HG03457 (cell line): ENCODE data around the gene CATSPERZ.
A peak's percentile ranks its signal among the peaks of the same experiment; 100 is the strongest.
"Not testable (repeated sequence)": the region's sequence is repeated elsewhere in the genome, so short reads cannot be mapped to it uniquely, and the experiment has no call there.

Experiments used
- ATAC-seq: cut with Tn5 transposase; IDR thresholded peaks from one replicate; pipeline ENCODE4 v1.9.1; 2021; ENCODE audit warnings: moderate number of reproducible peaks; ENCODE audit not compliant: unreplicated experiment

CATSPERZ gene

DNA sequence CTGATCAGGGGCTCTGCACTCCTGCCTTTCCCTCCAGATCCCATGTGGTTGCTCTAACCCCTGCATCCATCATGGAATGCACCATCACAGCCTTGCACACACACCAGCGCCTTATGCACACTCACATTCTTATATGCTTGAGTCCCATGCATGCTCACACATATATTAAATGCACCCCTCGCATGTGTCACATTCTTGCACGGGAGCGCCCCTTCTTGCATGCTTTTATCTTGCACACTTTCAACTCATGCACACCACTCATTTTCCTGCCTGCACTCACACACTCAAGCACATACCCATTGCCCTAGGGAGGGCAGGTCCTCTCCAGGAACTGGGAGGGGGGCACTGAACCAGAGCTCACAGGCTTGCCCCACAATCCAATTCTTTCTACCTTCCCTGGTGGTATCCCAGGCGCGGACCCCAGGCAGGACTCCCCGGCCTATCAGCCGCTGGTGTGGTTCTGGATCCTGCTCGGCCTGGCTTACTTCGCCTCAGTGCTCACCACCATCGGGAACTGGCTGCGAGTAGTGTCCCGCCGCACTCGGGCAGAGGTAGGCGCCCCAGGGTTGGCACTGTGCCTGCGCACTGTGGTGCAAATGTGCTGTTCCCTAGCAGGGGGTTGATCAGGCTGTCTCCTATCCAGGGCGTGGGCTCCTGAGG lies 2.3 kb upstream of the CATSPERZ start:
- no peak for ATAC-seq

DNA sequence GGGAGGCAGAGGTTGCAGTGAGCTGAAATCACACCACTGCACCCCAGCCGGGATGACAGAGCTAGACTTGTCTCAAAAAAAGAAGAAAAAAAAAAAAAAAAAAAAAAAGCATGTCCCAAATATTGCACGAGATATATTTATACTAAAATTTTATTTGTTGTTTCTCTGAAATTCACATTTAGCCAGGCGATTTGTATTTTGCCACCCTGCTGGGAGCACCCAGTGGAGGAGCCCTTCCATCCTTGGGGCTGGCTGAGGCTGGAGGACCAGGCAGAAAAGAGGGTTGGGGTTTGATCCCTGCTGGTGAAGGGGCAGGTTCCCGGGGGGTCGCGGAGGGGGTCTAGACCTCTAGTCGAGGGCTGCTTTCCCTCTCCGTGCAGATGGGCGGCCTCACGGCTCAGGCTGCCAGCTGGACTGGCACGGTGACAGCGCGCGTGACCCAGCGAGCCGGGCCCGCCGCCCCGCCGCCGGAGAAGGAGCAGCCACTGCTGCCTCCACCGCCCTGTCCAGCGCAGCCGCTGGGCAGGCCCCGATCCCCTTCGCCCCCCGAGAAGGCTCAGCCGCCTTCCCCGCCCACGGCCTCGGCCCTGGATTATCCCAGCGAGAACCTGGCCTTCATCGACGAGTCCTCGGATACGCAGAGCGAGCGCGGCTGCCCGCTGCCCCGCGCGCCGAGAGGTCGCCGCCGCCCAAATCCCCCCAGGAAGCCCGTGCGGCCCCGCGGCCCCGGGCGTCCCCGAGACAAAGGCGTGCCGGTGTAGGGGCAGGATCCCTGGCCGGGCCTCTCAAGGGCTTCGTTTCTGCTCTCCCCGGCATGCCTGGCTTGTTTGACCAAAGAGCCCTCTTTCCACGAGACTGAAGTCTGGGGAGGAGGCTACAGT lies 952 bp upstream of the CATSPERZ start:
- no peak for ATAC-seq

DNA sequence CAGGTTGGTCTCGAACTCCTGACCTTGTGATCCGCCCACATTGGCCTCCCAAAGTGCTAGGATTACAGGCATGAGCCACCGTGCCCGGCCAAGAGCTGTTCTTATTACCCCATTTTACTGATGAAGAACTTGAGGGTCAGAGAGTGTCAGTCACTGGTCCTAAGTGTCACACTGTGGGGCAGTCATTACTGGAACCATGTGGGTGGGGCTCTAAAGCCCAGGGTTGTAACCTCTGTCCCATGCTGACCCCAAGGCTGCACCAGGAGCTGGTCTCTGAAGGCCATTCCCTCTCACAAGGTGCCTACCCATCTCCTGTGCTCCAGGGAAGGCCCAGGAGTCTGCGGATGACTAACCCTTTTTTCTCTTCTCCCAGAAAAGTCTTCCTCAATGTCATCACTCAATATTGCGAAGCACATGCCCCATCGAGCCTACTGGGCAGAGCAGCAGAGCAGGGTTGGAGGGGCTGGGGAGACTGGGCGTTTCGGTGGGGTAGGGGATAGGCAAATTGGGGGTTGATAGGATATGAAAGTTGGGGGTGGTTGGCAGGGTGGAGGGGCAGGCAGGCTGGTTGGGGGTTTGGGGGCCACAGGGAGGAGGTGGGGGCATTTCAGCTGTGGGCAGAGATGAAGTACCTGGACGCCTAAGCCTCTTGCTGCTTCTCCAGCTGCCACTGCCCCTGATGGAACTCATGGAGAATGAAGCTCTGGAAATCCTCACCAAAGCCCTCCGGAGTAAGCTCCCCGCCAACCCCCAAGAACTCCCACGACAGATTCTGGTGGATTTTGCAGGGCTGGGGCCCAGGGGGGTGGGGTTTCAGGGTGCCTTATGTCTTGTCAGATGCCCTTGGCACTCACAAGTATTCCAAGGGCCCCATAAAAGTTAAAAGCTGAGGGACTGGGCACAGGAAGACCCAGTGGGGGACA lies 3.2 kb downstream of the CATSPERZ start:
- ATAC-seq = no peak

DNA sequence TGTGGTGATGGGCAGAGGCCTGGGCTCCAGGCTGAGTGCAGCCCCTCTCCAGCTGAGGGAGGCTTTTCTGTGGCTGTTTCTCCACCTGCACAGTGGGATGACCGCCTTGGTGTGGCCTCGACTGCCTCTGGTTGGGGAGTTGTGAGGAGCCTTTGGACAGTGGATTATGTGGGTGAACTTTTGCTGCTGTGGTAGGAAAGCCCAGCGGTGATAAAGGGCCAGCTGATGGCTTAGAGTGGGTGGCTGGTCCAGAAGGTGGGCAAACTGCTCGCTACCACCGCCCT lies 3.8 kb downstream of the CATSPERZ start:
- no peak for ATAC-seq

DNA sequence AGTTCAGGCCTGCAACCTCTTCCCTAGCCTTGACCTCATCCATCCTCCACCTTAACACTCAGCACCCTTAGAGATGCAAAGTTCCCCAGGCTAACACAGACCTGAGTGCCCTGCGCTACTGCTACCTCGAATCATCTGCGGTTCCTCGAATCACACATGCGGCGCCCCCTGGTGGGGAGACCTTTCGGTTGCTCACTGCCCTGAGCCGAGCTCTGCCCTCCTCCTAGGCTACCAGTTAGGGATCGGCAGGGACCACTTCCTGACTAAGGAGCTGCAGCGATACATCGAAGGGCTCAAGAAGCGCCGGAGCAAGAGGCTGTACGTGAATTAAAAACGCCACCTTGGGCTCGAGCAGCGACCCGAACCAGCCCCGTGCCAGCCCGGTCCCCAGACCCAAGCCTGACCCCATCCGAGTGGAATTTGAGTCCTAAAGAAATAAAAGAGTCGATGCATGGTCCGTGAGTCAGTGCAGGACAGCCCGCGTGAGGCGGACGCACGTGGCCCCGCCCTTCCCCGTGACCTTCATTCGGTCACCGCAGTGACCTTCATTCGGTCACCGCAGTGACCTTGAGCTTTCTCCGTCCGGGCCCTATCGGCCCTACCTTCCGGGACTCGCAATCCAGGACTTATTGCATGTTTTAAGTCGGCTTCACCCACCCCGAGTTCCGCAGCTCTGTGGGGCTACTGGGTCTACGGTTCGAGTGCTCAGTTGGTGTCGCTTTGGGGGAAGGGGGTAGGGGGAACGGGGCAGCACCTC lies 4.3 kb downstream of the CATSPERZ start:
- ATAC-seq = peak; percentile 25

DNA sequence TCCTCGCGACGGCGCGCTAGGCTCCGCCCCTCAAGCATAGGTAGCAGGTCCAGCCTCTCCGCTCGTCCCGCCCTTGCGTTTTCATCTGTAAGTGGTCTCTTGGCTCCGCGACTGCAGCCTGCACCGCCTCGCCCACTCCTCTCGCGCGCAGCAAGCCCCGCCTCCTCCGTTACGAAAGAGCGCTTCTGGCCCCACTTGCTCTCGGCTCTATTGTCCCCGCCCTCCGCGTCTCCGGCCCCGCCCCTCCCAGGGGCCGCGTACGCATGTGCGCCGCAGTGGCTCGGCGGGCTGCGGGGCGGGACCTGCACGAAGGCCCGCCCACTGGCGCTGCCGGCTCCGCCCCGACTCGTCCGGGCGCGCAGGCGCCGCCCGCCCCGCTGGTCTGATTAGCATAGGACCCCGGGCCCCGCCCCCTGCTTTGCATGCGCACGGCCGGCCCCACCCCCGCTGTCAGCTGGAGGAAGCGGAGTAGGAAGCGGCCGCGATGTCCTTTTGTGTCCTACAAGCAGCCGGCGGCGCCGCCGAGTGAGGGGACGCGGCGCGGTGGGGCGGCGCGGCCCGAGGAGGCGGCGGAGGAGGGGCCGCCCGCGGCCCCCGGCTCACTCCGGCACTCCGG lies 5.0 kb downstream of the CATSPERZ start, which contains the start of gene ESRRA:
ESRRA (plus strand) TSS at position 450 of the 616 bp plus-strand sequence. CDS start 1,656 bp downstream, outside the sequence.
- peak; percentile 52 for ATAC-seq

DNA sequence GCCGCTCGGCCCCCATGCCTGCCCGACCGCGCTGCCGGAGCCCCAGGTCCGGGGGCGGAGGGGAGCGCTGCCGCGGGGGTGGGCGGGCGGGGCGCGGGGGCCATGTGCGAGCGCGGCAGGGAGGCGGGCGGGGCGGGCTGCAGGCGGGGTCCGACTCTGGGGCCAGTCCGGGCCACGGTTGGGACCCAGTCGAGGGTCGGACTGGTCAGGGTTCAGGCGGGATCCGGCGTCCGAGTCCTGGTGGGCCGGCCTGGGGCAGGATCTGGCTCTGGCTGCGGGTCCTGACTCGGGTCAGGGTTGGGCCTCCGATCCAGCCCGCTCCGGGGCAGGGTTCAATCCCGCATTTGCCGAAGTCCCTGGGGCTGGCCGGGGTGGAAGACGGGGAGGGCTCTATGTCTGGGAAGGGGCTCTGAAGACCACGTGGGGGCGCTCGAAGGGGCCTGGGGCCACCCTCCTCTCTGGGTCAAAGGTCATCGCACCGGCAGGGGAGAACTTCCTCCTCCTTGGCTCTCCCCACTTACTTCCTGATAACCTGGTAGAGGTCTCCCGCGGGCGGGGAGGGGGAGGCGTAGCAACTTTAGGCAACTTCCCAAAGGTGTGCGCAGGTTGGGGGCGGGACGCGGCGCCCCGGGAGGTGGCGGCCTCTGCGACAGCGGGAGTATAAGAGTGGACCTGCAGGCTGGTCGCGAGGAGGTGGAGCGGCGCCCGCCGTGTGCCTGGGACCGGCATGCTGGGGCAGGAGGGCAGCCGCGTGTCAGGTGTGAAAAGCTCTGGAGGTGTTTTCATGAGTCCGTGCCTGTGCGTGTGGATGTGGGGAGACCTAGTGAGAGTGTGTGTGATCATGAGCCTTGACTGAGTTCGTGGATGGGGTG lies 5.8 kb downstream of the CATSPERZ start:
- no peak for ATAC-seq

DNA sequence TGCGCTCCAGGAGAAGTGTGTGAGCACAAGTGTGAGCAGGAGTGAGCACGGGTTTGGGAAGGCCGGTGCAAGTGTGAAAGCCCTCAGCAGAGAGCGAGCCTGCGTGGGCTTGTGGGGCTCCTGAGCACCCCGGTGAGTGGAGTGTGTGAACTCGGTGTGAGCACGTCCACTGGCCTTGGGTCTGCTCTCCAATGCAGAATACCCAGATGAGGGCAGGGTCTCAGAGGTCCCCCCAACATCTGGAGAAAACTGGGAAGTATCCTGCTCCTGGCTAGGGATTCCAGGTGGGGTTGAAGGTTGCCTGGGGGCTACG lies 6.4 kb downstream of the CATSPERZ start:
- ATAC-seq = no peak

DNA sequence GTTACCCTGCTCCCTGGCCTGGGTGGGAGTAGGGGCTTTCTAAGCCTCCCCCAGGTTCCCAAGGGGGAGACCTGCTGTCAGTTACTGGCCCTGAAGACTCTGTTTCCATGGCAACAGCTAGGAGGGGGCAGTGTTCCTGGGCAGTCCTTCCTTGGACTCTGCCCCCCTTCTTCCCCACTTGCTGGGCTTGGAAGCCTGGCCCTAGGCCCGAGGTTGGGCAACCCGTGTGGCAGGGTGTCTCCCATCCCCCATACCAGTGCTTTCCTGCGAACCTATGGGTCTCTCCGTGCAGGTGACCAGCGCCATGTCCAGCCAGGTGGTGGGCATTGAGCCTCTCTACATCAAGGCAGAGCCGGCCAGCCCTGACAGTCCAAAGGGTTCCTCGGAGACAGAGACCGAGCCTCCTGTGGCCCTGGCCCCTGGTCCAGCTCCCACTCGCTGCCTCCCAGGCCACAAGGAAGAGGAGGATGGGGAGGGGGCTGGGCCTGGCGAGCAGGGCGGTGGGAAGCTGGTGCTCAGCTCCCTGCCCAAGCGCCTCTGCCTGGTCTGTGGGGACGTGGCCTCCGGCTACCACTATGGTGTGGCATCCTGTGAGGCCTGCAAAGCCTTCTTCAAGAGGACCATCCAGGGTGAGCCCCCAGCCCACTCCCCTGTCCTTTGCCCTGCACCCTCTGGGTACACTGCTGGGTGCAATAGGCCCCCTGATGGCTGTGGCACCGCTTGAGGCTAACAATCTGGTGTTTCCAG lies 6.9 kb downstream of the CATSPERZ start:
- no peak for ATAC-seq

DNA sequence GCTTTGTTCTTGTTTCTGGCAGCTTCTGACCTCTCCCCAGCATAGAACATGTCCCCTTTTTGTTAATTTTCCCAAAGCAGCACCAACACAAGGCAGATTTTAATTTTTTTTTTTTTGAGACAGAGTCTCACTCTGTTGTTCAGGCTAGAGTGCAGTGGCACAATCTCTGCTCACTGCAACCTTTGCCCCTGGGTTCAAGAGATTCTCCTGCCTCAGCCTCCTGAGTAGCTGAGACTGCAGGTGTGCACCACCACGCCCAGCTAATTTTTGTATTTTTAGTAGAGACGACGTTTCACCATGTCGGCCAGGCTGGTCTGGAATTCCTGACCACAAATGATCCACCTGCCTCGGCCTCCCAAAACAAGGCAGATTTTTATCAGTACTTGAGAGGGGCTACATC lies 7.6 kb downstream of the CATSPERZ start:
- ATAC-seq = not testable (repeated sequence)

DNA sequence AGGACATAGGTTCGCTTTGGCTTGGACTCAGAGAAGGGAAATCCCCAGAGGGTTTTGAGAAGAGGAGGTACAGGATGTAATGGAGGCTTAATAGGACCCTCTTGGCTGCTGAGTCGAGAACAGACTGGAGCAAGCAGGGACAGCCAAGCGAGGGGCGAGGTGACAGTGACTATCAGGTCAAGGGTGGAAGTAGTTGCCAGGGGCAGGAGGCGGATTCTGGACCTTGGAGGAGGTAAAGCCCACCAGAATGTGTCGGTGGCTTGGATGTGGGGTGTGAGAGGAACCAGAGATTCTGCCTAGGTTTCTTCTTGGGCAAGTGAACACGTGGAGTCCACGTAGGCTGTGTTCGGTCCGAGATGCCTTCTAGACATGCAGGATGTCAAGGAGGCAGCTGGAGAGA lies 12.8 kb downstream of the CATSPERZ start:
- no peak for ATAC-seq

DNA sequence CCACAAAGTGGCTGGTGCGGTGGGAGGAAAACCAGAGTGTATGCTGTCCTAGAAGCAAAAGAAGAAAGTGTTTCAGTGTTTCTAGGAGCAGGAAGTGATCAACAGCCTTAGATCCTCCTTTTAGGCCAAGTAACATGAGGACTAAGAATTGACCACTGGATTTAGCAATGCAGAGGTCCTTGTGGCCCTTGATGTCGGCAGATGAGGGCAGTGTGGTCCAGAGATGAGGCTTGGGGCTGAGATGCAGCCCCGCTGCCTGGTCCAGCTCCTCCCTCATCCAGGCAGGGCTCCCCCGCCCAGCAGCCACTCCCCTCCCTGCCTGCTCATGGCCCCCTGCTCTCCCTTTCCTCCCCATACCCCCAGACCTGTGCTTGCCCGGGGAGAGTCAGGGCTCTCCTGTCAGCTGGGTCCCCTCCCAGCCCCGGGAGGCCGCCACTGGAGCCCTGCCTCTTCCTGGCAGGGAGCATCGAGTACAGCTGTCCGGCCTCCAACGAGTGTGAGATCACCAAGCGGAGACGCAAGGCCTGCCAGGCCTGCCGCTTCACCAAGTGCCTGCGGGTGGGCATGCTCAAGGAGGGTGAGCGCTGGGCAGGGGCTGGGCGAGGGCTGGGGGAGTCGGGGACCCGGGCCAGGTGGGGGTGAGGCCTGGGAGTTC lies 13.5 kb downstream of the CATSPERZ start:
- no peak for ATAC-seq

DNA sequence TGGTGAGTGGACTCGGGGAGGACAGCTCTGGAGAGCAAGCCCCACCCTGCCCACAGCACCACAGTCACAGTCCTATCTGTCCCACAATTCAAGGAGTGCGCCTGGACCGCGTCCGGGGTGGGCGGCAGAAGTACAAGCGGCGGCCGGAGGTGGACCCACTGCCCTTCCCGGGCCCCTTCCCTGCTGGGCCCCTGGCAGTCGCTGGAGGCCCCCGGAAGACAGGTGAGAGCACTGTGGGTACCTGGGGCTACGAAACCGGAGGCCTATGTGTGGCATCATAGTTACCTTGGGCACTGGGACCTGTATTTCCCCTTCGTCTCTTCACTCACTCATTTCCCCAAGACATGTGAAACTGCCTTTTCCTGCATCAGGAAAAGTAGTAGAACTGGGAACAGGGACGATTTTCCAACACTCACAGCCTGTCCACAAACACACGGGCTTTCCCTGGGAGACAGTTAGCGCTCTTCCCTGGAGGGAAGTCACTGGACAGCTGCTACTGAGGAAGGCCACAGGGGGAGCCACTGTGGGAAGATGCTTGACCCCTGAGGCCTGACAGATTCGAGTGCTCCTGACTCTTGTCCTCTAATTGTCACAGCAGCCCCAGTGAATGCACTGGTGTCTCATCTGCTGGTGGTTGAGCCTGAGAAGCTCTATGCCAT lies 14.1 kb downstream of the CATSPERZ start:
- no peak for ATAC-seq

DNA sequence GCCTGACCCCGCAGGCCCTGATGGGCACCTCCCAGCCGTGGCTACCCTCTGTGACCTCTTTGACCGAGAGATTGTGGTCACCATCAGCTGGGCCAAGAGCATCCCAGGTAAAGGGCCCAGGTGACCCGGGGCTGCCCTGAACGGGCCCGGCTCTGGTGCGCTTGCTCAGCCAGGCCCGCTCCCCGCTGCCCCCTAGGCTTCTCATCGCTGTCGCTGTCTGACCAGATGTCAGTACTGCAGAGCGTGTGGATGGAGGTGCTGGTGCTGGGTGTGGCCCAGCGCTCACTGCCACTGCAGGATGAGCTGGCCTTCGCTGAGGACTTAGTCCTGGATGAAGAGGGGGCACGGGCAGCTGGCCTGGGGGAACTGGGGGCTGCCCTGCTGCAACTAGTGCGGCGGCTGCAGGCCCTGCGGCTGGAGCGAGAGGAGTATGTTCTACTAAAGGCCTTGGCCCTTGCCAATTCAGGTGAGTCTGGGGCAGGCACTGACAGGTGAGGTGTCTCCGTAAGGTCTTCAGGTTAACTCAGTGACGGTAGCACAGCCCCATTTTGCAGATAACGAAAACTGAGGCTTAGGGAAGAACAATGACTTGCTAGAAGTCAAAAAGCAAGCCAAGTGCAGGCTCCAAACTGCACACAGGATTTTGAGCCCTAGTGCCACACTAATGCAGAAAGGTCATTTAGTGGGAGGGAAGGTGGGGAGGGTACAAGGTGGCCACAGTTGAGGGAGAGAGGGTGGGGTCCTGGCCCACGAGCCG lies 14.8 kb downstream of the CATSPERZ start:
- no peak for ATAC-seq

DNA sequence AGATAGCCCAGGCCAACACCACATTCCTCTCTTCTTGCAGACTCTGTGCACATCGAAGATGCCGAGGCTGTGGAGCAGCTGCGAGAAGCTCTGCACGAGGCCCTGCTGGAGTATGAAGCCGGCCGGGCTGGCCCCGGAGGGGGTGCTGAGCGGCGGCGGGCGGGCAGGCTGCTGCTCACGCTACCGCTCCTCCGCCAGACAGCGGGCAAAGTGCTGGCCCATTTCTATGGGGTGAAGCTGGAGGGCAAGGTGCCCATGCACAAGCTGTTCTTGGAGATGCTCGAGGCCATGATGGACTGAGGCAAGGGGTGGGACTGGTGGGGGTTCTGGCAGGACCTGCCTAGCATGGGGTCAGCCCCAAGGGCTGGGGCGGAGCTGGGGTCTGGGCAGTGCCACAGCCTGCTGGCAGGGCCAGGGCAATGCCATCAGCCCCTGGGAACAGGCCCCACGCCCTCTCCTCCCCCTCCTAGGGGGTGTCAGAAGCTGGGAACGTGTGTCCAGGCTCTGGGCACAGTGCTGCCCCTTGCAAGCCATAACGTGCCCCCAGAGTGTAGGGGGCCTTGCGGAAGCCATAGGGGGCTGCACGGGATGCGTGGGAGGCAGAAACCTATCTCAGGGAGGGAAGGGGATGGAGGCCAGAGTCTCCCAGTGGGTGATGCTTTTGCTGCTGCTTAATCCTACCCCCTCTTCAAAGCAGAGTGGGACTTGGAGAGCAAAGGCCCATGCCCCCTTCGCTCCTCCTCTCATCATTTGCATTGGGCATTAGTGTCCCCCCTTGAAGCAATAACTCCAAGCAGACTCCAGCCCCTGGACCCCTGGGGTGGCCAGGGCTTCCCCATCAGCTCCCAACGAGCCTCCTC lies 15.7 kb downstream of the CATSPERZ start:
- not testable (repeated sequence) for ATAC-seq
